ENCODE measurements around the gene HEPHL1. TPM values are rescaled to one million over a fixed set of nuclear protein-coding genes. Genes with fewer than 3 reads are reported as not detected.
A peak's percentile ranks its signal among the peaks of the same experiment; 100 is the strongest.

HEPHL1 gene
- total RNA-seq, 2 donors from 2014 or later, result 0.09 to 0.17 TPM

DNA sequence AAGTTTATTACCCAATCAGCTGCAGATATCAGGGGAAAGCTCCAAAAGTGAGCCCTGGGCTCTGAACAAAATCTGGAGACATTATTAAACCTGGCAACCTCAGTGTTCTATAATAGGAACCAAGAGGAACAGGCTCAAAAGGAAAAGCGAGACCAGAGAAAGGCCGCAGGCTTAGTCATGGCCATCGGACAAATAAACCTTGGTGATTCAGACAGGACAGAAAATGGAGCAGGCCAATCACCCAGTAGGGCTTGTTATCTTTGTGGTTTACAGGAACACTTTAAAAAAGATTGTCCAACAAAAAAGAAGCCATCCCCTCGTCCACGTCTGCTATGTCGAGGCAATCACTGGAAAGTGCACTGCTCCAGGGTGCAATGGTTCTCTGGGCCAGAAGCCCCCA is 99.8 kb downstream of the HEPHL1 start:
- intact Hi-C loops (cut with DNase I), result no loop called here
- no peaks in the 10 kb centered on the region for H3K27me3 ChIP-seq (replicated peaks; ENCODE audit: insufficient read depth)
- no peak overlapping the region for H3K27ac ChIP-seq
- no peaks in the 10 kb centered on the region for H3K36me3 ChIP-seq
- 94% methylated on average over 6 of the region's 6 CpGs for WGBS
- no peak overlapping the region for H3K4me3 ChIP-seq
- no peak for DNase-seq (ENCODE audit: low spot score)
- TF ChIP-seq, protein P1, sequence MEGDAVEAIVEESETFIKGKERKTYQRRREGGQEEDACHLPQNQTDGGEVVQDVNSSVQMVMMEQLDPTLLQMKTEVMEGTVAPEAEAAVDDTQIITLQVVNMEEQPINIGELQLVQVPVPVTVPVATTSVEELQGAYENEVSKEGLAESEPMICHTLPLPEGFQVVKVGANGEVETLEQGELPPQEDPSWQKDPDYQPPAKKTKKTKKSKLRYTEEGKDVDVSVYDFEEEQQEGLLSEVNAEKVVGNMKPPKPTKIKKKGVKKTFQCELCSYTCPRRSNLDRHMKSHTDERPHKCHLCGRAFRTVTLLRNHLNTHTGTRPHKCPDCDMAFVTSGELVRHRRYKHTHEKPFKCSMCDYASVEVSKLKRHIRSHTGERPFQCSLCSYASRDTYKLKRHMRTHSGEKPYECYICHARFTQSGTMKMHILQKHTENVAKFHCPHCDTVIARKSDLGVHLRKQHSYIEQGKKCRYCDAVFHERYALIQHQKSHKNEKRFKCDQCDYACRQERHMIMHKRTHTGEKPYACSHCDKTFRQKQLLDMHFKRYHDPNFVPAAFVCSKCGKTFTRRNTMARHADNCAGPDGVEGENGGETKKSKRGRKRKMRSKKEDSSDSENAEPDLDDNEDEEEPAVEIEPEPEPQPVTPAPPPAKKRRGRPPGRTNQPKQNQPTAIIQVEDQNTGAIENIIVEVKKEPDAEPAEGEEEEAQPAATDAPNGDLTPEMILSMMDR (IDR thresholded peaks at IDR 0.05), result no peak
- TF ChIP-seq POLR2AphosphoS5 (IDR thresholded peaks at IDR 0.05), result no peak
- TF ChIP-seq POLR2A (IDR thresholded peaks at IDR 0.05), result no peak
- no peaks in the 10 kb centered on the region for H3K4me1 ChIP-seq (replicated peaks)
- H3K9me3 ChIP-seq, result no peaks in the 10 kb centered on the region

DNA sequence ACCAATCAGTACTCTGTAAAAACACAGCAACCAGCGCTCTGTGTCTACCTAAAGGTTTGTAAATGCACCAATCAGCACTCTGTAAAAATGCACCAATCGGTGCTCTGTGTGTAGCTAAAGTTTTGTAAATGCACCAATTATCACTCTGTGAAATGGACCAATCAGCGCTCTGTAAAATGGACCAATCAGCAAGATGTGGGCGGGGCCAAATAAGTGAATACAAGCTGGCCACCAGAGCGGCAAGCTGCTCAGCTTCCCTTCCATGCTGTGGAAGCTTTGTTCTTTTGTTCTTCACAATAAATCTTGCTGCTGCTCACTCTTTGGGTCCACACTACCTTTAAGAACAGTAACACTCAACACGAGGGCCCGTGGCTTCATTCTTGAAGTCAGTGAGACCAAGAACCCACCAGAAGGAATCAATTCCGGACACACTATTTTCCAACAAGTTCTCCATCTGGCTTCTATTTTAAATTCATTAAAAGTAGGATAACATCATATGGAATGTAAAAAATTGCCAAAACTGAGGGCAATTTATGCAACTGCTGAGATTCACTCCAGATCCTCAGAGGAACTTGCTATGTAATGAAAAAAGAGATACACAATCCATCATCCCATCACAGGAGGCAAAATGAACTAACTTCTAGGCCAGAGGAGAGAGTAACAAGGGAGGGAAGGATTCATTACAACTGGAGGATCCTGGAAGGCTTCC is 104.4 kb downstream of the HEPHL1 start:
- WGBS, result 92% methylated on average over 8 of the region's 8 CpGs
- no peaks in the 10 kb centered on the region for H3K36me3 ChIP-seq
- H3K27ac ChIP-seq, result no peak overlapping the region
- intact Hi-C loops (cut with DNase I), result no loop called here
- no peak for DNase-seq (ENCODE audit: low spot score)
- H3K27me3 ChIP-seq (replicated peaks; ENCODE audit: insufficient read depth), result no peaks in the 10 kb centered on the region
- H3K4me3 ChIP-seq, result no peak overlapping the region
- no peaks in the 10 kb centered on the region for H3K9me3 ChIP-seq
- peaks cover 6% of the 10 kb centered on the region for H3K4me1 ChIP-seq (replicated peaks)
- no peak for TF ChIP-seq POLR2A (IDR thresholded peaks at IDR 0.05)
- TF ChIP-seq, protein P1 (IDR thresholded peaks at IDR 0.05), result no peak
- no peak for TF ChIP-seq POLR2AphosphoS5 (IDR thresholded peaks at IDR 0.05)

DNA sequence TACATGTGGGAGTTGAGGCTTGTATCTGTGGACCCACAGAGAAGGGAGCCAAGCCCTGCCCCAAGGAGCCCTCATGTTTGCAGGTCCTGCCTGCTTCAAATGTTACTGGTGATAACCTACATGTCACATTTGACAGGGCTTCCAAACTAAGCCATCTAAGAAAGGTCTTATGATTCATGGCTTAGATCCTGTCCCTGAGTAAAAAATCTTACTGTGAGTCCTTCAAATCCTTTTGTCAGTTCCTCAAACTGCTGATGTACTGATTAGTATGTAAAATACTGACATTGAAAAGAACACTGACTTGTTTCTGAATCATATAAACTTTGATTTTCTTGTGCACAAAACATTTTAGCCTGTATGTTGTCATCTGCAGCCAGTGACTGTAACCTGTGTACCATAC is 106.5 kb downstream of the HEPHL1 start:
- Histone ChIP-seq H3K4me3 (peak overlapping the region in 1 of 2 donors; percentile 86), H3K27me3 (replicated peaks; ENCODE audit: insufficient read depth) (no peaks in the 10 kb centered on the region), H3K36me3 (no peaks in the 10 kb centered on the region), H3K9me3 (no peaks in the 10 kb centered on the region), H3K4me1 (replicated peaks) (peaks cover 6% of the 10 kb centered on the region), H3K27ac (peak overlapping the region in 1 of 2 donors; percentile 94)
- no peak for TF ChIP-seq POLR2A (IDR thresholded peaks at IDR 0.05)
- TF ChIP-seq, protein P1 (IDR thresholded peaks at IDR 0.05), result no peak
- TF ChIP-seq POLR2AphosphoS5 (IDR thresholded peaks at IDR 0.05), result no peak
- intact Hi-C loops (cut with DNase I), result no loop called here
- no peak for DNase-seq (ENCODE audit: low spot score)

DNA sequence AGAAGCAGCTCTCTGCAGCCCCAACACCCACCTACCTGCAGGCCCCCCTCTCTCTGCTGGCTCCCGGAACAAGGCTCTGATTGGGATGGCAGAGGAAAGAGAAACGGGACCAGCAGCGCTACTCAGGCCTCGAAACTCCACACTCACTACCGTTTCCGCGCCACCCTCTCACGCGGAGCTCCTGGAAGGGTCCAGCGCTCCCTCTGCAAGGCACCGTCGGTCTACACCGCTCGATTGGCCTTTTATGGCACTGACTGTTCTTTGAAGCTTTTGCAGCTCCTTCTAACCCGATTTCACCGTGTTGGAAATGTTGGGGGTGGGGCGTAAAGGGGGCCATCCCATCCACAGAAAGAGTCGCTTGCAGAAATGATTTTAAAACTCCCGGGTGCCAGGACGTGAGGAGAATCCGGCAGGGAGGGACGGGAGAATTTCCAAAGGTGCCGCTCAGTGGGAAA is 107.2 kb downstream of the HEPHL1 start:
- H3K27me3 ChIP-seq (replicated peaks; ENCODE audit: insufficient read depth), result no peaks in the 10 kb centered on the region
- peak overlapping the region; percentile 90 to 94 for H3K27ac ChIP-seq
- WGBS, result under 1% methylated on average over 23 of the region's 23 CpGs
- H3K4me1 ChIP-seq (replicated peaks), result peaks cover 6% of the 10 kb centered on the region
- no peaks in the 10 kb centered on the region for H3K9me3 ChIP-seq
- DNase-seq (ENCODE audit: low spot score), result peak; percentile 20
- TF ChIP-seq POLR2AphosphoS5 (IDR thresholded peaks at IDR 0.05), result peak; percentile 27
- TF ChIP-seq, protein P1 (IDR thresholded peaks at IDR 0.05), result no peak
- H3K36me3 ChIP-seq, result no peaks in the 10 kb centered on the region
- intact Hi-C loops (cut with DNase I), result no loop called here
- peak overlapping the region; percentile 66 to 86 for H3K4me3 ChIP-seq
